Measurements from ENCODE around the gene NXPH2. TPM values are rescaled to one million over a fixed set of nuclear protein-coding genes. Genes with fewer than 3 reads are reported as not detected.

NXPH2 gene
- polyA plus RNA-seq, 1 experiment = not detected

GRCh38 chr2:138787053-138787666 lies 7.0 kb upstream of the NXPH2 start:
- CTCF ChIA-PET = interaction anchor here (0.6 to 2.9 kb wide), 17 partner anchors 9 to 899 kb away, joined by 3 to 26 read pairs (median 5); no protein-coding TSS in a partner anchor
- H3K36me3 ChIP-seq (ENCODE audit: control insufficient read depth, insufficient read depth, low read length) = no peaks in the 10 kb centered on the region
- POLR2A ChIA-PET = no interaction called here
- DNase-seq (ENCODE audit: low read depth) = no peak
- peaks cover 4% of the 10 kb centered on the region for H3K27me3 ChIP-seq (ENCODE audit: control insufficient read depth, insufficient read depth, low read length)
- TF ChIP-seq CTCF (IDR thresholded peaks at IDR 0.05; ENCODE audit: insufficient read depth, low read depth, low read length) = peak; percentile 65
- no peak overlapping the region for H3K4me3 ChIP-seq (ENCODE audit: low read depth, low read length)

GRCh38 chr2:138782383-138782782 lies 2.2 kb upstream of the NXPH2 start:
- Histone ChIP-seq H3K36me3 (ENCODE audit: control insufficient read depth, insufficient read depth, low read length) (no peaks in the 10 kb centered on the region), H3K27me3 (ENCODE audit: control insufficient read depth, insufficient read depth, low read length) (peaks cover 19% of the 10 kb centered on the region), H3K4me3 (ENCODE audit: low read depth, low read length) (no peak overlapping the region)
- TF ChIP-seq CTCF (IDR thresholded peaks at IDR 0.05; ENCODE audit: insufficient read depth, low read depth, low read length) = no peak
- ChIA-PET POLR2A (no interaction called here), CTCF (no interaction called here)
- DNase-seq (ENCODE audit: low read depth) = no peak

- no peak for TF ChIP-seq CTCF (IDR thresholded peaks at IDR 0.05; ENCODE audit: insufficient read depth, low read depth, low read length)
- peaks cover 19% of the 10 kb centered on the region for H3K27me3 ChIP-seq (ENCODE audit: control insufficient read depth, insufficient read depth, low read length)
- POLR2A ChIA-PET = no interaction called here
- no peak overlapping the region for H3K4me3 ChIP-seq (ENCODE audit: low read depth, low read length)
- CTCF ChIA-PET = no interaction called here
- DNase-seq (ENCODE audit: low read depth) = no peak
- no peaks in the 10 kb centered on the region for H3K36me3 ChIP-seq (ENCODE audit: control insufficient read depth, insufficient read depth, low read length)
These were observed 718 bp upstream of the NXPH2 start for GRCh38 chr2:138780908-138781307.

GRCh38 chr2:138780446-138780880 lies 273 bp upstream of the NXPH2 start:
- DNase-seq (ENCODE audit: low read depth) = no peak
- no peak for TF ChIP-seq CTCF (IDR thresholded peaks at IDR 0.05; ENCODE audit: insufficient read depth, low read depth, low read length)
- H3K27me3 ChIP-seq (ENCODE audit: control insufficient read depth, insufficient read depth, low read length) = peaks cover 19% of the 10 kb centered on the region
- CTCF ChIA-PET = interaction anchor here (1.6 kb wide), 1 partner anchor 914 kb away, joined by 3 read pairs; no protein-coding TSS in a partner anchor
- no peaks in the 10 kb centered on the region for H3K36me3 ChIP-seq (ENCODE audit: control insufficient read depth, insufficient read depth, low read length)
- H3K4me3 ChIP-seq (ENCODE audit: low read depth, low read length) = no peak overlapping the region
- POLR2A ChIA-PET = no interaction called here

- no peak for TF ChIP-seq CTCF (IDR thresholded peaks at IDR 0.05; ENCODE audit: insufficient read depth, low read depth, low read length)
- H3K27me3 ChIP-seq (ENCODE audit: control insufficient read depth, insufficient read depth, low read length) = peaks cover 19% of the 10 kb centered on the region
- DNase-seq (ENCODE audit: low read depth) = no peak
- CTCF ChIA-PET = interaction anchor here (1.2 to 1.6 kb wide), 2 partner anchors 19 to 913 kb away, joined by 3 read pairs; no protein-coding TSS in a partner anchor
- POLR2A ChIA-PET = no interaction called here
- no peaks in the 10 kb centered on the region for H3K36me3 ChIP-seq (ENCODE audit: control insufficient read depth, insufficient read depth, low read length)
- no peak overlapping the region for H3K4me3 ChIP-seq (ENCODE audit: low read depth, low read length)
These were observed 797 bp downstream of the NXPH2 start for GRCh38 chr2:138779406-138779780.

Measured in BJ (cell line).